T1000 (cell line): ENCODE data around the gene CNN2.
A peak's percentile ranks its signal among the peaks of the same experiment; 100 is the strongest.

ENCODE experiments used
- DNase-seq: peaks from one replicate; lab custom pipeline; 2025; ENCODE audit warnings: mixed read lengths; lab: John Stamatoyannopoulos, UW

CNN2 gene

DNA sequence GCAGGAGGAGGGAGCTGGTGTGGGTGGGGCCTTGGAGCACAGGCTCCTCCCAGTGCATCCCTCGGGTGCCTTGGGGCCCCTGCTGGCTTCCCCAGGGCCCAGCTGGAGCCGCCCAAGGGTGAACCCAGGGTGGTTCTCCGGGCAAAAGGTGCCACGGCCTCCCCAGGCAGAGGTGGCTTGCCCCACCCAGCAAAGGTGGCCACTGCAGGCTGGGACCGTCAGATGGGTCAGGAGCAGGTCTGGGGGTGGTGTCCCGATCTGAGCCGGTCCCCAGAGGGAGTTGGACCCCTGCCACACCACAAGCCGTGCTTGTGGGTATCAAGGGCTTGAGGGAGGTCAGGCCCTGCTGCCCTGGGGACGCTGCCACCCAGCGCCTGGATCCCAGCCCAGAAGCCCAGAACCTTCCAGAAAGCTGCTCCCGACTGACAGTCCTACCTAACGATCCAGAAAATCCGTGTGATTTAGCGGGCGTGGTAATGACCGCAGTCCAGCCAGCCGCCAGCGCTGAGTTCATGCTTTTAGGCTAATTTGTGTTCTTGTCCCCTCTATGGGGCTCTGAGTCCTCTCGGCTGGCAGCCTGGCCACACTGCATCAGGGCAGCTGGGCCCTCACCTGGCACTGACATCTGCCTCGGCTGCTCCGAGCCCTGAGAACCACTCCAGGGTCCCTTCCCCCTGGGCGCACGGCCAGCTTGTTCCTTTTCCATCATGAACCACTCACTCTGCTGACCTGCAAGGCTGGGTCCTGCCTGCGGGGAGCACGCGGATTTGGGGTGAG, 31.2 kb upstream of the CNN2 start:
- no peak for DNase-seq

DNA sequence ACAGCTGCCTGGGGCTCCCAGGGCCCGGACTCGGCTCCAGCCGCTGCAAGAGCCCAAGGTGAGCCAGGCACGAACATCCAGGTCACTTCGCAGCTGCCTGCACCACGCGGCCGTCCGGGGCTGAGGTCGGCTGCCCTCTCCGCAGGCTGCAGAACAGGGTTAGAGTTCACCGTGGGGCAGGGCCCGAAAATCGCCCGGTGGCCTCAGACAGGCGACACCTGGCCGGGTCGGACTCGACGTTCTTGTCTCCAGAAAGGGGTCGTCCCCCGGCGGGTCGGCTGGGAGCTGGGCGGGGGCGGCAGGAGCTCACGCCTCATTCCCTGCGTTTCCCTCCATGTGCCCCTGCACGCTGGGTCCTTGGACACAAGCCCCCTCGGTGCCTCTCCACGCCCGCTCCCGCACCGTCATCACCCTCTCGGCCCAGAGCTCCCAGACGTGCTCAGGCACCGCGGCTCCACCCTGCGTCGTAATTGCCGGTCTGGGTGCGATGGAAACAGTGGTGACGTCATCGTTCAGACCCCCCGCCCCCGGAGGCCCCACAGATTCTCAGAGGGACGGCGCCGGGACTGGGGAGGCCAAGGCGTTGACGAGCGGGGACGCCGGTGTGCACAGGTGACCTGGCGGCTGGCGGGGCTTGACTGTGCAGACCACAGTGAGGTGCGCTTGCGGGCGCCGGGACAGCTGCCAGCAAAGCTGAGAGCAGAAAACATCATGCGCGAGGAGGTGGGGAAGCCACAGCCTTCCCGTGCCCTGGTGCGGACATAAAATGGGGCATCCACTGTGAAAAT, 30.2 kb upstream of the CNN2 start:
- no peak for DNase-seq

DNA sequence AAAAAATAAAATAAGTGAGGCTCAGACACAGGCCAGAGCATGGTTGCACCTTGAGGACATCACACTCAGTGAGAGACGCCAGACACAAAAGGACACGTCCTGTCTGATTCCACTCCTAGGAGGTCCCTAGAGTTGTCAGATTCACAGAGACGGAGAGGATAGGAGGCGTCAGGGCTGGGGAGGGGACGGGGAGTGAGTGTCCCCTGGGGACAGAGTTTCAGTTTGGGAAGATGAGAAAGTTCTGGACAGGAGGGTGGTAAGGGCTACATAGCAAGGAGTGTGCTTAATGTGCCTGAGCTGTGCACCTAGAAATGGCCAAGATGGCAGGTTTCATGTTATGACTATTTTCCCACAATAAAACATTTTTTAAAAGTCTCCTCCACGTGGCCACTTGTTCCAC, 28.3 kb upstream of the CNN2 start:
- DNase-seq = no peak

DNA sequence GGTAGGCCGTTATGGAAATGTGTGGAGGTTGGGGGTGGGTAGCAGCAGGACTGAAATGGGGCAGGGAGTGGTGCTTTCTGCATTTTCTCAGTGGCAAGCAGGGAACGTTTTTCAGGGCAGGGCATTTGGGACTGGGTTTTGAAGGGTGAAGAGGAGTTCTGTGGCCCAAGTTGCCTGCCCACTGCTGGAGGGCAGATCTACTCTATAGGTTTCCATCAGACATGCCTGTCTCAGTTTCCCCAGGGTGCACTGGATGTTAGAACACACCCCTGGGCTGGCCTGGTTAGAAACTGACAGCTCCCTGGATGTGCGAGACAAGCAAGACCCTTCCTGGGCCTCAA, 27.1 kb upstream of the CNN2 start:
- no peak for DNase-seq

DNA sequence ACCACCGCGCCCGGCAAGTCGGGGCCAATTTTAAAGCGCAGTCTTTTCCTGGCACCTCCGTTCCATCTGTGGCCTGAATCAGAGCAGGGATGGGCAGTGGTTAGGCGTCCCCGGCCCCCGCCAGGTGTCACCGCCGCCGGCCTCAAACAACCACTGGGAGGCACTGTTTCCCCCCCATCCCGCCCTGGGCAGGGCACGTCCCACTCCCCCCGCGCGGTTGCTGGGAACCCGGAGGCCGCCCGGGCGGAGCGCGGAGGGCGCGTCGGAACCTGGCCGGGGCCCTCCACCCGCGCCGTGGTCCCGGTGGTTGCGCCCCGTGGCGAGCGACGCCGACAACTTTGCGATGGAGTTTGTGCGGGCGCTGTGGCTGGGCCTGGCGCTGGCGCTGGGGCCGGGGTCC, 26.3 kb upstream of the CNN2 start, which contains the start of gene GRIN3B:
TSS of gene GRIN3B (plus strand) at position 325 of the 400 bp plus-strand sequence. CDS start at position 344, 19 bp downstream.
- peak; percentile 56 for DNase-seq

DNA sequence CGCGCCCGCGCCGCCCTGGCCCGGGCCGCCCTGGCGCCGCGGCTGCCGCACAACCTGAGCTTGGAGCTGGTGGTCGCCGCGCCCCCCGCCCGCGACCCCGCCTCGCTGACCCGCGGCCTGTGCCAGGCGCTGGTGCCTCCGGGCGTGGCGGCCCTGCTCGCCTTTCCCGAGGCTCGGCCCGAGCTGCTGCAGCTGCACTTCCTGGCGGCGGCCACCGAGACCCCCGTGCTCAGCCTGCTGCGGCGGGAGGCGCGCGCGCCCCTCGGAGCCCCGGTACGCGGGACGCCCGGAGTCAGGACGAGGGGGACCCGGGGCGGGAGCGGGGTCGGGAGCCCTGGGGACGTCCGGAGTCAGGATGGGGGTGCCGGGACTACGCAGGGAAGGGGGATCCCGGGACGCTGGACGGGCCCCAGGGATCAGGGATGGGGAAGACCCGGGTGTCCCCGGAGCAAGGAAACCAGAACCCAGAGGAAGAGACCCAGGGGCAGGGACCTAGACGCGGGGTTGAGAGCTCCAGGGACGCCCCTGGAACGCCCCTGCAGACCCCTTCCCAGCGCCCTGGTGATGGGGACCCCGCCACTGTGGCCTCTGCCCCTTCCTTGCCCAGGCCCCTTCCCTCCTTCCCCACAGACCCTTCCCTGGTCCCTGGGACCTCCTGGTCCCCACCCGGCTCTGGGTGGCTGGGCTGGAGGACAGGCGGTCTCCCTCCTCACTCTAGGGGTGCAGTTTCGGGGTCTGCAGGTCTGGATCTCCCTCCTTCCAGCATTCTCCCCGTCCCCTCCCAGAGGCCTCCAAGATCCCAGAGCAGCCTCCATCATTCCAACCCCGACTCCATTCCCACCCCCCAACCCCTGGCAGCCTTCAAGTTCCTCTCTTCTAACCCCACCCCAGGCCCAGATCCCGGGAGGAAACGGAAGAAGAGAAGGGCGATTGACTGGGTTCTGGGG, 25.5 kb upstream of the CNN2 start:
- no peak for DNase-seq

DNA sequence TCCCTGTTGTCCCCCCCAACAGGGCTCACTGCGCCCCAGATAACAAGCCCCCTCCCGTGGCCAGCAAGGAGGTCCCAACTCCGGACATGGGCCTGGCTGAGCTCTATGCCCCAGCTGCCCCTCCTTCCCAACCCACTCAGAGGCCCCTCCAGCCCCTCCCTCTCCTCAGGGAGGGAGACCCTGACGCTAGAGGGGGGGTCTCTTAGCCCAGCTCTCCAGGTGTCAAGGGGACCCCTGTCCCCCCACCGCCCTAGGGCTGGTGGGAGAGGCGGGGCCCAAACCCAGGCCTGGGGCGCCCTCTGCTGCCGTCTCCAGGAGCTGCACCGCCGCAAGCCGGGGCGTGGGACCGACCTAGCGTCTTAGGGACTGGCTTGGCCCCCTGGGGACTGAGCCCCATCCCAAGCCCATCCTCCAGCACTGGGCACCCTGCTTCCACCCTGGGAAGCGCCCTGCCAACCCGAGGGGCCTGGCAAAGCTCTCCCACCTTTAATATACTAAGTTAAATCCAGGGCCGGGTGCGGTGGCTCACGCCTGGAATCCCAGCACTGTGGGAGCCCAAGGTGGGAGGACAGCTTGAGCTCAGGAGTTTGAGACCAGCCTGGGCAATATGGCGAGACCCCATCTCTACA, 24.8 kb upstream of the CNN2 start:
- DNase-seq = peak; percentile 51

DNA sequence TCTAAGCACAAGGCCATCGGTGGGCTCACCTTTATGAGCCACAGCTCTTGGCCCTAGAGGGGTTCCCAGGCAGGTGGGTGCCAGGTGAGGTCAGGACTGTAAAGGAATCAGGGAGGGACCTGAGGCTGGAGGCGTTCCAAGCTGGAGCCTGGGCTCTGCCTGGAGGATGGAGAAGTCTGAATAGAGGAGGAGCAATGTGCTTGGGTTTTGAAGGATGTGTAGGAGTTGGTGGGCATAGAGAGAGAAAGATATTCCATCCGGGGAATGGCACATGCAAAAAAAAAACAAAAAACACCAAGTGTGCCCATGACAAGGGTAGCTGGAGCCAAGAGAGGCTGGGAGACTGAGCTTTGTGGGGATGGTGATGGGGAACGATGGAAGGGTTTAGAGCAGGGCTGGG, 23.8 kb upstream of the CNN2 start:
- no peak for DNase-seq

DNA sequence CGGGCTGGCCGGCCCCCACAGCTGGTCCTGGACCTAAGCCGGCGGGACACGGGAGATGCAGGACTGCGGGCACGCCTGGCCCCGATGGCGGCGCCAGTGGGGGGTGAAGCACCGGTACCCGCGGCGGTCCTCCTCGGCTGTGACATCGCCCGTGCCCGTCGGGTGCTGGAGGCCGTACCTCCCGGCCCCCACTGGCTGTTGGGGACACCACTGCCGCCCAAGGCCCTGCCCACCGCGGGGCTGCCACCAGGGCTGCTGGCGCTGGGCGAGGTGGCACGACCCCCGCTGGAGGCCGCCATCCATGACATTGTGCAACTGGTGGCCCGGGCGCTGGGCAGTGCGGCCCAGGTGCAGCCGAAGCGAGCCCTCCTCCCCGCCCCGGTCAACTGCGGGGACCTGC, 23.1 kb upstream of the CNN2 start:
- DNase-seq = no peak

DNA sequence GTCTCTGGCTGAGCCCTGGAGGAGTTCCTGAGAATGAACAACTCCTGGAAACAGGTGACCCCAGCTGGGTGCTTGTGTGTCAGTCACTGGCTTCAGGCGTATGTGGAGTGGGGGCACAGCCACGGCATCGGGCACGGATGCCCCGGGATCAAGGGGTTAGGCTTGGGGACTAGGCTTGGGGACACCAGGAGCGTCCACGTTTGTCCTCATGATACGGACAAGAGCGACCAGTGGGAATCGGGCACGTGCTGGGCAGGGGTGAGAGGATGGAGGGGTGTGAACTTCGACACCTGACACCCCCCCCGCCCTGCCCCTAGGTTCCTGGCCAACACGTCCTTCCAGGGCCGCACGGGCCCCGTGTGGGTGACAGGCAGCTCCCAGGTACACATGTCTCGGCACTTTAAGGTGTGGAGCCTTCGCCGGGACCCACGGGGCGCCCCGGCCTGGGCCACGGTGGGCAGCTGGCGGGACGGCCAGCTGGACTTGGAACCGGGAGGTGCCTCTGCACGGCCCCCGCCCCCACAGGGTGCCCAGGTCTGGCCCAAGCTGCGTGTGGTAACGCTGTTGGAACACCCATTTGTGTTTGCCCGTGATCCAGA, 22.1 kb upstream of the CNN2 start:
- DNase-seq = no peak

DNA sequence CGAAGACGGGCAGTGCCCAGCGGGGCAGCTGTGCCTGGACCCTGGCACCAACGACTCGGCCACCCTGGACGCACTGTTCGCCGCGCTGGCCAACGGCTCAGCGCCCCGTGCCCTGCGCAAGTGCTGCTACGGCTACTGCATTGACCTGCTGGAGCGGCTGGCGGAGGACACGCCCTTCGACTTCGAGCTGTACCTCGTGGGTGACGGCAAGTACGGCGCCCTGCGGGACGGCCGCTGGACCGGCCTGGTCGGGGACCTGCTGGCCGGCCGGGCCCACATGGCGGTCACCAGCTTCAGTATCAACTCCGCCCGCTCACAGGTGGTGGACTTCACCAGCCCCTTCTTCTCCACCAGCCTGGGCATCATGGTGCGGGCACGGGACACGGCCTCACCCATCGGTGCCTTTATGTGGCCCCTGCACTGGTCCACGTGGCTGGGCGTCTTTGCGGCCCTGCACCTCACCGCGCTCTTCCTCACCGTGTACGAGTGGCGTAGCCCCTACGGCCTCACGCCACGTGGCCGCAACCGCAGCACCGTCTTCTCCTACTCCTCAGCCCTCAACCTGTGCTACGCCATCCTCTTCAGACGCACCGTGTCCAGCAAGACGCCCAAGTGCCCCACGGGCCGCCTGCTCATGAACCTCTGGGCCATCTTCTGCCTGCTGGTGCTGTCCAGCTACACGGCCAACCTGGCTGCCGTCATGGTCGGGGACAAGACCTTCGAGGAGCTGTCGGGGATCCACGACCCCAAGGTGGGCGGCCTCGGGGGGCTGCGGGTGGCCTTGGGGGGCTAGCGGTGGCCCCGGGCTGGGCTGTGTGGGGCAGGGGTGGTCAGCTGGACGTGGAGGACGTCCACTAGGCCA, 21.4 kb upstream of the CNN2 start:
- DNase-seq = no peak

DNA sequence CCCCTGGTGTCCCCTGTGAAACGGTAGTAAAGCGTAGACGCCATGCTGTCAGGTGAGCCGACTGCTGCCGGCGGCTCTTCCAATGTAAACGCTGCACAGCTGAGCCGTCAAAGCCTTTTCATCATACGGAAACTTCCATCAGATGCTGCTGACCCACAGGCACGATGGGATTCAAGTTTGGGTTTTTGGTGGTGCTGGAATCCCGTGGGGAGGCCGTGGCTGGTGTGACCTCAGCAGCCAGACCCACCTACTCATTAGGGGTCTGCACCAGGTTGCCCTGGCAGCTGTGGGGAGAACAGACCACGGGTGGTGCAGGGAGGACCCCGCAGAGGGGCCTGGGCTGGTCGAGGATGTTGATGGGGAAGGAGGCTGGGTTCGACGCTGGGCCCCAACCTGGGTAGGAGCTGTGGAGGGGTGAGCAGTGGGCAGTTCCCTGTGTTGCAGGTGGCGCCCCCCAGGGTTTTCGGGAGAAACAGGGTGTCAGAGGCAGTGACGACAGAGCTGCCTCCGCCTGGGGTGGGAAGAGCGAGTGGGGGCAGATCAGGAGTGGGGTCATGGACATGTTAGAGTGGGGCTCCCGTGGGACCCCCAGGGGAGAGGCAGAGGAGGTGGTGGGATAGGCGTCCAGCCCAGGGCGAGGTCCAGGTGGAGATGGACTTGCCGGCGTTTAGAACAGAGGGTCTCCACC, 19.6 kb upstream of the CNN2 start:
- no peak for DNase-seq

DNA sequence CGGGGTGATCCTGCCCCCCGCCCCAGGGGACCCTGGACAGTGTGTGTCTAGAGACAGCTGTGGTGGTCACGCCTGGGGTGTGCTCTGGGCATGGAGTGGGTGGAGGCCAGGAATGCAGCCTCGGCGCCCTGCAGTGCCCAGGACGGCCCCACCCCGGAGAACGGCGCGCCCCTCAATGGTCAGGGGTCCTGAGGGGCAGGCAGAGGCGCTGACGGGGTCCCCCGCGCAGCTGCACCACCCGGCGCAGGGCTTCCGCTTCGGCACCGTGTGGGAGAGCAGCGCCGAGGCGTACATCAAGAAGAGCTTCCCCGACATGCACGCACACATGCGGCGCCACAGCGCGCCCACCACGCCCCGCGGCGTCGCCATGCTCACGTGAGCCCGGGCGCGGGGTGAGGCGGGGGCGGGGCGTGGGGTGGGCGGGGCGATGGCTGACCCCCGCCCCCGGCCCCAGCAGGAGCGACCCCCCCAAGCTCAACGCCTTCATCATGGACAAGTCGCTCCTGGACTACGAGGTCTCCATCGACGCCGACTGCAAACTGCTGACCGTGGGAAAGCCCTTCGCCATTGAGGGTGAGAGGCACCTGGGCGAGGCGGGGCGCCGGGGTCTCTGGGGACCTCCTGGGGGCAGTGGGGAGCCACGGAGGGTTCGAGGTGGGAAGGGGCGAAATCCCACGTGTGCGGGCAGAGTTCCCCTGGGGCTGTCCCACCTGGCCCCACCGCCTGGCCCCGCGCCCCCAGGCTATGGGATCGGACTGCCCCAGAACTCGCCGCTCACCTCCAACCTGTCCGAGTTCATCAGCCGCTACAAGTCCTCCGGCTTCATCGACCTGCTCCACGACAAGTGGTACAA, 18.8 kb upstream of the CNN2 start:
- DNase-seq = no peak

DNA sequence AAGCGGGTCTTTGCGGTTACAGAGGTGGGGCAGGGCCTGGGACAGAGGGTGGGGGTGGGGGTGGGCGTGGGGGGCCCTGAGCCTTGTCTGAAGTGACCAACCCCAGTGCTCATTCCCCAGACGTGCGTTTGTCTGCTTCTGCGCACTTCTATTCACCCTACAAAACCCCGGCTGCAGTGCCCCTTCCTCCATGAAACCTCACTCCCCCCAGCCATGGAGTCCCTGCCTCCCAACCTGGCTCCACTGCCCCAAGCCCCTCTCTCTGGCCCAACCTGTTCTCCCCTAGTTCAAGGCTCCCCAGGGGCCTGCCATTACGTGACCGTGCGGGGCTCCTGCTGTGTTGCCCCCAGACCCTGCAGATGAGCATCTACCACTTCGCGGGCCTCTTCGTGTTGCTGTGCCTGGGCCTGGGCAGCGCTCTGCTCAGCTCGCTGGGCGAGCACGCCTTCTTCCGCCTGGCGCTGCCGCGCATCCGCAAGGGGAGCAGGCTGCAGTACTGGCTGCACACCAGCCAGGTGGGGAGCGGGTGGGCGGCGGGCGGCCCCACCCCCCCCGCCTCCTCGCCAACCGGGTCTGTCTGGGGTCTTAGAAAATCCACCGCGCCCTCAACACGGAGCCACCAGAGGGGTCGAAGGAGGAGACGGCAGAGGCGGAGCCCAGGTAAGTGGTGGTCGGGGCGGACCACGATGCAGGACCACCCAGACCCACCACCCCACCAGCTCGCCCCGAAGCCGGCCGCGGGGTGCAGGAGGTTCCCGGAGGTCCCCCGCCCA, 18.0 kb upstream of the CNN2 start:
- DNase-seq = no peak

DNA sequence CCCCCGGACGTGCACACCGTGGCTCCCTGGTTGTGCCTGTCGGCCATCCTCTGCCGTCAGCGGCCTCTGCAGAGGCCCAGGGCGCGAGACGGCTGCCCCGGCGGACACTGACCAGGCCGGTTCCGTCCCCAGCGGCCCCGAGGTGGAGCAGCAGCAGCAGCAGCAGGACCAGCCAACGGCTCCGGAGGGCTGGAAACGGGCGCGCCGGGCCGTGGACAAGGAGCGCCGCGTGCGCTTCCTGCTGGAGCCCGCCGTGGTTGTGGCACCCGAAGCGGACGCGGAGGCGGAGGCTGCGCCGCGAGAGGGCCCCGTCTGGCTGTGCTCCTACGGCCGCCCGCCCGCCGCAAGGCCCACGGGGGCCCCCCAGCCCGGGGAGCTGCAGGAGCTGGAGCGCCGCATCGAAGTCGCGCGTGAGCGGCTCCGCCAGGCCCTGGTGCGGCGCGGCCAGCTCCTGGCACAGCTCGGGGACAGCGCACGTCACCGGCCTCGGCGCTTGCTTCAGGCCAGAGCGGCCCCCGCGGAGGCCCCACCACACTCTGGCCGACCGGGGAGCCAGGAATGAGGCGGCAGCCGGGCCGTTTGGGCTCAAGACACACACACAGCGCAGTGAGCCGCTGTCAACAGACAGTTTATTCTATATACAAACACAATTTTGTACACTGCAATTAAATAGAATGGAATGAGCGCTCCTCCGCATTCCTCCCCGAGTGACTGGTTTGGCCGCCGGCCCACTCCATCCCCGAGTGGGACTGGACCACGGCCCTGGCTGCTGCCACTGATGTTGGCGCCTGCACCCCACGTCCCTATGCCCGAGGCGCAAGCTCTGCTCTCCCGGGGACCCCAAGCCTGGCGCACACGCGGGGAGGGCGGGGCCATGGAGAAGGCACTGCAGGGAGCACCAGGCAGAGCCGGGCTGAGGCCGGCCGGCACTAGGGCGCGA, 17.1 kb upstream of the CNN2 start:
- peak; percentile 83 for DNase-seq

DNA sequence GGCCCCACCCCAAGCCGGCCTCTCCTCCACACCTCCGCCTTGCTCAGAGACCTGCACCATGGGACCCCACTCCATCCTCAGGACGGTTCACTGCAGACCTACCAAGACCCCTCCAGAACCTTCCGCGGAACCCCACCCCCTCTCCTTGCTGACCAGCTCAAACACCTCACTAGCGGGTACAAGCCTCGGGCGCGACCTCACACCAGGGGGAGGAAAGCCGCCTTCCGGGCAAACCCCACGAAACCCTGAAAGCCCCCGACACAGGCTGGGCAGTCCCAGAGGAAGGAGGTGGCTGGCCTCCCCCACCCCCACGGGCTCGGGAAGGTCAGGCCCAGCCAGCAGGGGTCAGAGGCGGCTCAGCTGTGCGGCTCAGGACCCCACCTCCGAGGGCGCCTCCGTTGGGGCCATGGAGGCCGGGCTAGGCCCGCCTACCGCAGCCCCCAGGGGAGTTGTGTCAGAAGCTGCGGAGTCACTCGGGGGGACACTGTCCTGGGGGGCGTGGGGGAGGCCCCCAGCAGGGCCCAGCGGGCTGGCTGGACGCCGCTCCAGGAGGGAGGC, 16.3 kb upstream of the CNN2 start:
- DNase-seq = no peak
